NCI-H1930 (cell line): Measurements from ENCODE around the gene RAB27A.
"Not testable (repeated sequence)": the region's sequence is repeated elsewhere in the genome, so short reads cannot be mapped to it uniquely, and the experiment has no call there.

ENCODE experiments used
- DNase-seq, 2 experiments: peaks; one replicate each; lab custom pipeline; 2025; lab: John Stamatoyannopoulos, UW

The RAB27A gene

DNA sequence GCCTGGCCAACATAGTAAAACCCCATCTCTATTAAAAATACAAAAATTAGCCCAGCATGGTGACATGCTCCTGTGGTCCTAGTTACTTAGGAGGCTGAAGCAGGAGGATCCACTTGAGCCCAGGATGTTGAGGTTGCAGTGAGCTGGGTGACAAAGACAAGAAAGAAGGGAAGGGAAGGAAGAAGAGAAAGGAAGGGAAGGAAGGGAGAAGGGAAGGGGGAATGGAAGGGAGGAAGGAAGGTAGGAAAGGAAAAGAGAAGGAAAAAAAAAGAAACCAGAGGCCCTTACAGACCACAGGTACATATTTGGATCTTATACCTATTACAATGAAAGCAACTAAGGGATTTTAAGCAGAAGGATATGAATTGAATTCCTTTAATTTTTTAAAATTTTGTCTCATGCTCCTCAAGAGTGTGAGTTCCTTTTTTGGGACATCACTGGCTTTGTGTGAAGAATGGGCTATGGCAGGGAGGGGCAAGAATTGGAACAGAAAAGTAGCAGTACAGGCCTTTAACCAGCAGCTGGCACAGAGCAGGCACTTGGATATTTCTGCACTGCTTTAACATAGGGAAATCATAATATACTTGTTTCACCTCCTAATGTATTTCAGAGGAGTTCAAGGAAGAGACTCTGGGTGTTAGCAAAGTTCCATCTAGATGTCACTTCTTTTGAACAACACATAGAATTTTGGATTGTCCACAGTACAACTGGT, 7.9 kb downstream of the RAB27A start:
- no peak for DNase-seq

DNA sequence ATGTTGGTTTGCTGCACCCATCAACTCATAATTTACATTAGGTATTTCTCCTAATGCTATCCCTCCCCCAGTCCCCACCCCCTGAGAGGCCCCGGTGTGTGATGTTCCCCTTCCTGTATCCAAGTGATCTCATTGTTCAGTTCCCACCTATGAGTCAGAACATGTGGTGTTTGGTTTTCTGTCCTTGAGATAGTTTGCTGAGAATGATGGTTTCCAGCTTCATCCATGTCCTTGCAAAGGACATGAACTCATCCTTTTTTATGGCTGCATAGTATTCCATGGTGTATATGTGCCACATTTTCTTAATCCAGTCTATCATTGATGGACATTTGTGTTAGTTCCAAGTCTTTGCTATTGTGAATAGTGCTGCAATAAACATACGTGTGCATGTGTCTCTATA, 9.0 kb downstream of the RAB27A start:
- not testable (repeated sequence) for DNase-seq

- DNase-seq, result no peak
Measured at GRCh38 chr15:55279746-55280351, 9.8 kb downstream of the RAB27A start.

DNA sequence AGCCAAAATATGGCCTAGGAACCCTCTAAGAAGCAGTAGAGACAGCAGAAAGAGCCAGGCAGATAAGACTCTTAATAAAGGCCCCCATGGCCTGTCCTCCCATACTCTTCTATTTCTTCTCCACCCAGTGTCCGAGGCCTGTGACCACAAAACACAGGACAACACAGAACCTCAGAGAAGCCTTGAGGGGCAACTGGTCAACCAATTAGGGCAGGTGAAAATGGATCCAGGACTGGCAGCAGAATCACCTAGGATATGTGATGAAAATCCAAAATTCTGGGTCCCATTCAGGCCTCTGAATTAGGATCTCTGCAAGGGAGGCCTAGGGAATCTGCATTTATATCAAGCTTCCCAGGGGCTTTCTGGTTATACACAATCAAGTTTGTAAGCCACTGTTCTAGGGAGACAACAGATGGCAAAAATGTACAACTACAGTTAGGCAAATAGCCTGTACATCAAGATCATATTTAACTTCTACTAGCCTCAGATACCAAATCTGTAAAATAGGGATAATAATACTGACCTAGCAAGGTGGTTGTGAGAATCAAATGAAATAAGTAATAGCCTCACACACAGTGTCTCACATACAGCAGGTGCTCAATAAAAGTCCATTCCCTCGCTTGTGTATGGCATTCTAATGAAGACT, 10.4 kb downstream of the RAB27A start:
- DNase-seq, result no peak

DNA sequence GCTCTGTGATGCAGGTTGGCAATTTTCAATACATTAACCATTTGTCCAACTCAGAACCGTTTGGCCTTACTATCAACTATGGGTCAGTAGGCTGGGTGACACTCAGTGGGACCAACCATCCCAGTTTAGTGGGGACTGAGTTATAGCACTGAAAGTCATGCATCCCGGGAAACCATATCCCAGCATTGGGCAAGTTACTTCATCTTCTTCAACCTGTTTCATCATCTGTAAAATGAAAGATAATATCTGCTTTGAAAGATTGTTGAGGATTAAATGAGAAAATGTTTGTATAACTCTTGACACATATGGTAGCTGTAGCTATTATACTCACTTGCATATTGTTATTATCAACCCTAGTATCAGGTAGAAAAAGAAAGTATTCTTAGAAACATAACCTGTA, 11.9 kb downstream of the RAB27A start:
- DNase-seq, result no peak

- no peak for DNase-seq
Measured at GRCh38 chr15:55277116-55277564, 12.5 kb downstream of the RAB27A start.

DNA sequence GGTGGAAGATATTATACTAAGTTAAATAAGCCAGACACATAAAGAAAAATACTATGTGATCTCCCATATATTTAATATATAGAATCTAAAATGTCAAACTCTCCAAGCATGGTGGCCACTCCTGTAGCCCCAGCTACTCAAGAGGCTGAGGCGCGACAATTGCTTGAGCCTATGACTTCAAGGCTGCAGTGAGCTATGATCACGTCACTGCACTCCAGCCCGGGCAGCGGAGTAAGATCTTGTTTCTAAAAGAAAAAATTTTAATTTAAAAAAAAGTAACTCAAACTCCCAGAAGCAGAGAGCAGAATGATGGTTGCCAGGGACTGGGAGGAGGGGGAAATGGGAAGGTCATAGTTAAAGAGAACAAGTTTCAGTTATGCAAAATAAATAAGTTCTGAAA, 13.3 kb downstream of the RAB27A start:
- DNase-seq, result no peak

GRCh38 chr15:55270291-55270690, 19.3 kb downstream of the RAB27A start:
- DNase-seq, result no peak

DNA sequence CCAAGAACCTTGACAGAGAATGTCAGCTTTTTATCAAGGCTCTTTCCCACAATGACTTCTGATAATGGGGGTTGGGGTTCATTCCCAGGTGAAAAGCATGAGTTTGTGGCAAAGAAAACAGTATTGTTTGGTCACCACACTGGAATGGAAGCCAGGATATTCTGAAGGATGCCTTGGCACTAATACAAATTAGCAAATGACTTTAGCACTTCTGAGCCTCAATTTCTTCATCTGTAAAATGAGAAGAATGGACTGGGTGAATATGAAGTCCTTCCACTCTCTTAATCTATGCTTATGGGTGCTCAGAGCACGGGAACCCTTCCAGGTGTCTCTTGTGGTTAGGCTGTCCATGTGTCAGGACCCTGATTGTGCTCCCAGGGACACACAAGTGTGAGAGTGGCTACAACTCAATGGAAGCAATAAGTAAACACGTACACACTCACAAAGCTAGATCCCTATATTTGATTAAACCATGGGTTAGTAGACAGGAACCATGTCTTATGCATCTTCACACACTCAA, 21.4 kb downstream of the RAB27A start:
- DNase-seq, result no peak

GRCh38 chr15:55267401-55268175, 22.0 kb downstream of the RAB27A start:
- DNase-seq, result no peak

DNA sequence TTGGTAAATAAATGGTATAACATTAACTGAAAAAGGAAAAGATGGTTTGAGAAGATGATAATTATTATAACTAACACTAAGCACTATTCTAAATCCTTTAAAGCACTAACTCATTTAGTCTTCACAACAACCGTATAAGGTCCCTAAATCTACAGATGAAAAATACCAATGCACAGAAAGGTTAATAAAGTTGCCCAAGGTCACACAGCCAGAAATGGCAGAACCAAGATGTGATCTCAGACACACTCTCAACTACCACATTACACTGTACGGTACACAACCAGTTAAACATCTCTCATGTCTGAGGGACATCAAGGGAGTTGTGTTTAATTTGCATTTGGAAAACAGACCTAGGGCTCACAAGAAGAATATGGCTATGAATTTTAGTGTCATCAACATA, 23.1 kb downstream of the RAB27A start:
- DNase-seq, result no peak

DNA sequence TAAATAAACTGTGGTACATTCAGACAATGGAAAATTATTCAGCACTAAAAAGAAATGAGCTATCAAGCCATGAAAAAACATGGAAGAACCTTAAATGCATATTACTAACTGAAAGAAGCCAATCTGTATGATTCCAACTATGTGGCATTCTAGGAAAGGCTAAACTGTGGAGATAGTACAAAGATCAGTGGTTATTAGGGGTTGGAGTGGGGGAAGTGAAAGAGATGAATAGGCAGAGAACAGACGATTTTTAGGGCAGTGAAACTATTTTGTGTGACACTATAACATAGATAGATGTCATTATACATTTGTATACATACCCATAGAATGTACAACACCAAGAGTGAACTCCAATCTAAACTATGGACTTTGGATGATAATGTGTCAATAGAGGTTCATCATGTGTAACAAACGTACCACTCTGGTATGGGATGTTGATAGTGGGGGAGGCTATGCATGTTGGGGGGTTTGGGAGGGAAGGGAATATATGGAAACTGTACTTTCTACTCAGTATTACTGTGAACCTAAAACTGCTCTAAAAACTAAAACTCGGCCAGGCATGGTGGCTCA, 29.0 kb downstream of the RAB27A start:
- no peak for DNase-seq

DNA sequence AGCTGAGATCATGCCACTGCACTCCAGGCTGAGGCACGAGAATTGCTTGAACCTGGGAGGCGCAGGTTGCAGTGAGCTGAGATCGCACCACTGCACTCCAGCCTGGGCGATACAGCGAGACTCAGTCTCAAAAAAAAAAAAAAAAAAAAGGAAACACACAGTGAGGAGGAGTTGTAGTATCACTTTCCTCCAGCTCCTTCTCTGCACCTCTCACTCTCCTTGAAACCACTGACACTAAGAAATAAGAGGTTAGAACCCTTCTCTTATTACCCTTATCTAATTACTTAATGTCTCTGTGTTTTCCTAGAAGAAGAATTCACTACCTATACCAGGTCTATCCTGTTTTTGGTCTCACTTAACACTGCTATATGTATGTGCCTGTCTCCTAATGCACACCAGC, 31.7 kb downstream of the RAB27A start:
- DNase-seq, result no peak

GRCh38 chr15:55257012-55257670, 32.5 kb downstream of the RAB27A start:
- no peak for DNase-seq

DNA sequence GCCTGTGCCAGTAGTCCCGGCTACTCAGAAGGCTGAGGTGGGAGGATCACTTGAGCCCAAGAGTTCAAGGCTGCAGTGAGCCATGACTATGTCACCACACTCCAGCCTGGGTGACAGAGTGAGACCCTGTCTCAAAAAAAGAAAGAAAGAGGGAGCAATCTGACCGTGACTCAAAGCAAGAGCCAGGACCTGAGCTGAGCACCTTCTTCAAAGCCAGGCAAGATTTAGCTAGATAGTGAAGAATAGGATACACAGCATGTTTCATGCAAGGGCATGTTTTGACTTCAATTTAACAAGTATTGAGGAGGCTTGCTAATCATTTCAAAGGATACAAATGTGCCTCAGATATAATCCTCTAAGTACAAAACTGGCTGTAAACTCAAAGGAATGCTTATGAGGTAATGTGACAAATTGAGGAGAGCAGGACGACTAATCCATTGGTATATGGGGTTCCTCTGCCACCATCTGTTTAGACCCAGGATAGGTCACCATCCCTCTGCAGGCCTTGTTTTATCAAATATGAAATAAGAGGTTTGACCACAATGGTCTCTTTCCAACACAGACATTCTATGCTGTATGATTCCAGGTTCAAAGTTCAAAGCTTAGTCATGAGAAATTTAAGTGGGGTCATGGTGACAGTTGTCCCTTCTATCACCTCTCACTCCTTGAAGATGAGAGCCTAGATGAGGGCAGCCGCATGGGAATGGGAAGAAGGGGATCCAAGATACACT, 33.2 kb downstream of the RAB27A start:
- no peak for DNase-seq

- DNase-seq, result no peak
Measured at GRCh38 chr15:55255714-55256113, 33.9 kb downstream of the RAB27A start.

GRCh38 chr15:55254916-55255679, 34.5 kb downstream of the RAB27A start:
- DNase-seq, result no peak

- DNase-seq, result no peak
Measured at GRCh38 chr15:55253580-55253979, 36.0 kb downstream of the RAB27A start.

GRCh38 chr15:55252201-55252600, 37.4 kb downstream of the RAB27A start:
- not testable (repeated sequence) for DNase-seq

DNA sequence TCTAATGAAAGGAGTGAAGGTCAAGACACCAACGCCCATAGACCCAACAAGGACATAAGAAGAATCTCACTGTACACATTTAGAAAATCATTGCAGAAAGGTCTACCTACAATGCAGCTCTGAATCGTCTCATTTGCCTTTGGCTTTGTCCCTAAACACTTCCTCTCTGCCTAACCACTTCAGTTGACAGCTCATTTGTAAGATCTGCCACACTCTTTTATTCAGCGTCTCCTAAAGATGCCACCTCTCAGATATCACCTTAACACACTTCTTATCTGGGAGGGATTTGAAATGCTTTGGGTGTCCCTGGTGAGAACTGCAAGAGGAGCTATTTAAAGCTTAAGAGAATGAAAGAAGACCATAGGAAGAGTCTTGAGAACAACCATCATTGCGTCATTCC, 38.7 kb downstream of the RAB27A start:
- DNase-seq, result no peak
